Cerebellar nuclear complex (tissue), 1 donor: ENCODE results near the gene ST6GAL1.

ENCODE experiments used
- DNase-seq, 2 experiments: peaks; one replicate each; lab custom pipeline; 2025; lab: John Stamatoyannopoulos, UW

ST6GAL1 gene

DNA sequence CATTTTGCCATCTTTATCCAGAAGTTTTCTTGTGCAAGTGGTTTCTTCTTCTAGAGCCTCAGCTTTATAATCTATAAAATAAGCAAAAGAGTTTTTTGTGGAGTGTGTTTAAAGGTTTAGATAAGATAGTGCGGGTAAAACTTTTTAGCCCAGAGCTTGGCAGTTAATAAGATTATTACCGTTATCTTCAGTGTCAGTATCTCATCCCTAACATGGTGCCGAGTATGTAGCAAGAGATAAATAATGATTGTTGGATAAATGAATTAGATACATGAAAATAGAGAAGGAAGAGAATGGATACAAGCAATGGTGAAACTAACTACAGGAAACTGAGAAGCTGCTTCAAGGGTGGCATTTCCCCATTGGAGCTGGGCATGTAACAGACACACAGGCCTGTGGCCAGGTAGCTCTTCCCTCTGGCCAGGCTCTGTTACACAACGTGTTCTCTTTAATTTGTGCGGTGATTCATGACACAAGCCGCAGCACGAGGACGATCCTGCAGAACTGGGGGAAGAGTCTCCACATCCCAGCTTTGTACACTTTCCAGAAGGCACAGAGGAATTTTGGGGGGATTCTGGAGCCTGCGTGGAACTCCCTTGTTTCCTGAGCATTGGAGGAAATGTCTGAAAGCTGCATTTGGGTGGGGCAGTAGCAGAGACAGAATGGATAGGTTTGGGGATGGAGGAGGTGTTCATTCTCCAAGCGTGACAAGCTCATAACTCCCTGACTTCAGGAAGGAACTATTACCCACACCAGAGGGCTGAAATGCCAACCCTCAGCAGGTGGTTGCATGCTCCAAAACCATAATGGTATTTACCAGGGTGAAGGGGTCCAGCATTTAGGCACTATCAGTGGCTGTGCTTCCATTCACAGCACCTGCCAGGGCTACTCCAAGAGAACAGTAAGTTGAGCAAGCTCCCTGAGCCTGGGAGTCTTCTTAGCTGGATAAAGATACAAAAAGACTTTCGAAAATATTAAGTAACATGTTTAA is 14.2 kb upstream of the ST6GAL1 start:
- no peak for DNase-seq

DNA sequence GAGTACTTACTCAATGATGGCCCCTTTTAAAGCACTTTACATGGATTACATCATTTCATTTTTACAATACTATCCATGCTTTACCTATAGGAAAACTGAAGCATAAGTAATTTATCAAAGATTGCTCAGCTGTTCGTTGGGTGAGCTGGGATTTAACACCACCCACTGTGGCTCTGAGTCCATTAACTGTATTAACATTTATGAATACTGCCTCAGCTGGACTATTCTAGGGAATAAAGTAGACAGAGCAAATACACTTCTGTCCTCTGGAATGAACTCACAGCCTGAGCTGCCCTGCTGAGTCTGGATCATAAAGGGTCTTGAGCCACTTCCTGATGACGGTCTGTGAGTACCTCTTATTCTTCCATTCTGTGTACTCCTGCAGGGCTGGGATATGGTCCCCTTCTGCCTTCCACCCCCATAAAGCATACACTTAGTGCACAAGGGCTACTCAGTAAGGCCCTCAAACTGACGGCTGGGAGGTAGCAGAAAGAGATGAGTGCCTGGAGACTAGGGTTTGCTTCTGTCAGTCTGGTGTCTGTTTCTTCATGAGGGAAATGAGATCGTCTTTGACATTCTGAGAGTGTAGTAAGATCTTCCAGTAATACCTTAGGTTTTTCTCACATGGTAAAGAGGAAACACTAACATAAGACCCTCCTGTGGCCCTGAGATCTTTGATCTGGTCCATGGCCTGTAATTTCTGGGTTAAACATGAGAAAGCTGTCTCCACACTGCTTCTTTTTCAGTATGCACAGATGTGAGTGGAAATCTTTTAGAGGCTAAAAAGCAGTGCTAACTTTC is 12.6 kb upstream of the ST6GAL1 start:
- no peak for DNase-seq

DNA sequence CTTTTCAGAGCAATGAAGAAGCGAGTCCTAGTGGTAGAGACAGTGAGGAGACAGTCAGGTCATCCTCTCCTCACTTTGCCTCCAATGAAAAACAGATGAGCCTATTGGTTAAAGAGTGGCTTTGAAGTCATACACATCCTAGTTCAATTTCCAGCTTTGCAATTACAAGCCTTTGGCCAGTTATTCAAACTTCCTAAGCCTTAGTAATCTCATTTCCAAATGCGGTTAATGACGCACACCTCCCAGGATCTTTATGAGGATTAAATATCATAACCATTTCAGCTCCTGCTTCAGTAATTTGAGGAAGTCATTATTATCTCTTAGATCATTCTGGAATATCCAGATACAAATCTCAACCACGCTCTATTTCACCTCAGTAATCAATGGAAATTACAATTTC is 10.0 kb upstream of the ST6GAL1 start:
- DNase-seq = no peak

DNA sequence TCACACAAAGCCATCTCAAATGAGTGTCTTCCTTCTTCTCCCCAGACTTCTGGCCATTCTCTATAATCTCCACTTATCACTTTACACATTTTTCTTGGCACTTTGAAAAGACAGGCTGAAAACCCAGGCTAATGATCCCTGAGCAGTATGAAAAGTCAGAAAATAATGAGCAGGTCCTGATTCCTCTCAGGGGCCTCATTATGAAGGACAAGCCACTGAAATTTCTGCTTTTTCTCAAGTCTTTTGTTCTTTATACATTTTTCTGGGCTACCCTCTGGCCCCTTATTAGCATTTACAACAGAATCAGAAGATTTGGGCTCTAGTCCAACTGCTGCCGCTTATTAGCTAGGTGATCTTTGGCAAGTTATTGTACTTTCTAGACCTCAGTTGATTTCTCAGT is 9.5 kb upstream of the ST6GAL1 start:
- DNase-seq = no peak

DNA sequence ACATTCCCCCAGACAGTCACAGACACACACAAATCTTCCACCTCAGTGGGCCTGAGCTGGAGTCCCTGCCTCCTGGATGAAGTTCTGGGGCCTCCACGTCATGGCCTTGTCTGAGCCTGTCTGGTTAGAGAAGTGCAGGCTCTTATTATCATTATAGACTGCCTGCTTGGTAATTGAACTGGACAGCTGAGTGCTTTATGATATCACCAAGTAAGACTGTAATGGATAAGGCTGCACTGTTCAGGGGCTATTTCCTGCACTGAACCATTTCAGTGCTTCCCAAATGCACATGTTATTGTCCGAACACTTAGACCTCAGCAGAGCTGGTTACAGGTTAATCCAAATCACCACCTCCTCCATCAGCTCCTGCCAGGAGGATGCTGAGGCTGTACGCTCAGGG is 8.7 kb upstream of the ST6GAL1 start:
- DNase-seq = no peak

DNA sequence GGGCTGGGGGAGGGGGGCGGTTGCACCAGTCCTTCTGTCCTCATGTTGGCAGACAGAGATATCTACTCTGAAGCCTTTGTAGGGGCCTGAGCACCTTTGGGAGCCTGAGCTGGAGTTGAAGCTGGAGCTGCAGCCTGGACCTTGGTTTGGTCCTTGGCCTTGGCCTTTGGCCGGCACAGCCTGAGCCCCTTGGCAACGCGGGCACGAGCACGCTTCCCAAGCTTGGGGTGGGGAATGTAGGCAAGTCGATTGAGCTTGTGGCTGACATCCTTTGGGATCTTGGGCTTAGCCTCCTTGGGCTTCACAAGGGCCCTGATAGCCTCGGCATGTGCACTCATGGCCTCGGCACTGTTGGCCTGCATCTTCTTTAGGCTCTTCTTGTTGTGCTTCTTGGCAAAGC is 8.1 kb upstream of the ST6GAL1 start:
- no peak for DNase-seq

DNA sequence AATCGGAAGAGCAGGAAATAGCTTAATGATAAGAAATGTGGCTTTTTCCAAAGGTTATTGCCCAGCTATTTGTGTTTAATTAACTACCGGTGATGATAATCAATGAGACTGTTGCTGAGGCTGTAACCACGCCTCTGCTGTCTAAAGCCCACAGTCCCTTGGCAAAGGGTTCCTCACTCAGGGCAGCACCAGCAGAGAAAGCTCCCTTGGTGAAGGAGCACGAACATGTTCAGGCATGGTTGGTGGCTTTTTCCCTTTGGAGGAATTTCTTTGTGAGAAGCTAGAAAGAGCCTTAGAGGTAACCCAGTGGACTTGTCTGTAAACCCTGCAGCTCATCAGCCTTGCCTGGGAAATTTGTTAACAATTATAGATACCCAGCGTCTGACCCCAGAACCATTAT is 7.5 kb upstream of the ST6GAL1 start:
- DNase-seq = no peak

DNA sequence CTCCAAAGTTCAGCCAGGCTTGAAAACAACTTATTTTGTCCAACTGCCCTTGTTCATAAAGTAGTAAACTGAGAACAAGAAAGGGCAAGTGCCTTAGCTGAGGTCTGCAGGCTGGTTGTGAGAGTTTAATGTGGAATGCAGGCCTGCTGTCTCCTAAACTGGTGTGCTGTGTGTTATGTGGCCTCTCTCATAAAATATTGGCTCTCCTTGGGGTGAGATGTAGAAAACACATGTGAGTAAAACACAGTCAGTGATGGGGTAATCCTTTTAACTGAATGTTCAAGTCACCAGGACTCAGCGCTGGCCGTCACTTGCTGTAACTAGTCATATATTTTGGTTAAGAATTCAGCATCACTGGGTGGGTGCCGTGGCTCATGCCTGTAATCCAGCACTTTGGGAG is 7.1 kb upstream of the ST6GAL1 start:
- no peak for DNase-seq

DNA sequence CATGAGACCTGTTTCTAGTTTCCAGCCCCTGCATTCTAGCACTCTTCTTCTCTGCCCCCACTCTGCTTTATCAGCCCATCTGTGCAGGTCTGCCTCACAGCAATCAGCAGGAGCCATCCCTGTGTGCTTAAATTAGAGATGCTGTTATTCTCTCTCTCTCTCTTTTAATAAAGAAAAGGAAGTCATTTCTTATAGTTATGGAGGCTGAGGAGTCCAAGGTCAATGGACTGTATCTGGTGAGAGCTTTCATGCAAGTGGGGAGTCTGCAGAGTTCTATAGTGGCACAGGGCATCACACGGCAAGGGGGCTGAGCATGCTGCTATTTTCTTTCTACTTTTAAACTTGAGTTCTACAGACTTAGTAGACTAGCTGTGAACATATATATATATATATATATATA is 4.5 kb upstream of the ST6GAL1 start:
- DNase-seq = no peak

DNA sequence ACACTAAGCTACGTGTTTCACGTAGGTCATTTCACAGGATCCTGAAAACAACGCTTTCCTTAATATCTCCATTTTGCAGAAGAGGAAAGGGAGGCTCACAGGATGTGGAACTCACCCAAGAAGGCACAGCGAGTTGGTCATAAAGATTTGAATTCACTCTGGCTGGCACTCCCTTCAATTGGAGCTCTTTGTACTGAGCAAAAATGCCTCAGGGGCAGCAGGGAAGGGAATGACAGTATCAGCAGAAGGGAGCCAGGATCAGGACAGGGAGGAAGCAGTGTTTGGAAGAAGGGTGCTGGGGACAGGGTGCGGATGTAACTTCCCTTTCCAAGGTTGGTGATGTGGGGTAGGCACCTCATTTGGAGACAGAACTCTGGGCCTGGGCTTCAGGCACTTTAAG is 1.1 kb upstream of the ST6GAL1 start:
- no peak for DNase-seq

DNA sequence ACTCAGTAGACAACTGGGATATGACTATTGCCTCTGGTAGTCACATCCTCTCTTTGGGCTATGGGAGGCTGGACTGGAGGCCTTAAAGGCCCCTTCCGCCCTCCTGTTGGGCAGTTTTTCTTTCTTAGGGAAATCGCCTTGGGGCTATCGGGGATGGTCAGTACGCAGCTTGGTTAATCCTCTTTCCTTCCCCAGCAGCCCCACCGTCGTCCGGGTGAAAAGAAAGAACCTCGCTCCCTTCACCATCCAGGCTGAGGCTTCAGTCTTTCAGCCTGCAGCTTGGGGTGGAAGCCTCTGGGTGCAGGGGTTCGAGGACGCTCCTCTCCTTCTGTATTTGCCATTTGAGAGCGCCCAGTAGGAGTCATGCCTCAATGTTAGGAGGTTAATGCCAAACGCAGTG is 641 bp upstream of the ST6GAL1 start:
- DNase-seq = no peak

DNA sequence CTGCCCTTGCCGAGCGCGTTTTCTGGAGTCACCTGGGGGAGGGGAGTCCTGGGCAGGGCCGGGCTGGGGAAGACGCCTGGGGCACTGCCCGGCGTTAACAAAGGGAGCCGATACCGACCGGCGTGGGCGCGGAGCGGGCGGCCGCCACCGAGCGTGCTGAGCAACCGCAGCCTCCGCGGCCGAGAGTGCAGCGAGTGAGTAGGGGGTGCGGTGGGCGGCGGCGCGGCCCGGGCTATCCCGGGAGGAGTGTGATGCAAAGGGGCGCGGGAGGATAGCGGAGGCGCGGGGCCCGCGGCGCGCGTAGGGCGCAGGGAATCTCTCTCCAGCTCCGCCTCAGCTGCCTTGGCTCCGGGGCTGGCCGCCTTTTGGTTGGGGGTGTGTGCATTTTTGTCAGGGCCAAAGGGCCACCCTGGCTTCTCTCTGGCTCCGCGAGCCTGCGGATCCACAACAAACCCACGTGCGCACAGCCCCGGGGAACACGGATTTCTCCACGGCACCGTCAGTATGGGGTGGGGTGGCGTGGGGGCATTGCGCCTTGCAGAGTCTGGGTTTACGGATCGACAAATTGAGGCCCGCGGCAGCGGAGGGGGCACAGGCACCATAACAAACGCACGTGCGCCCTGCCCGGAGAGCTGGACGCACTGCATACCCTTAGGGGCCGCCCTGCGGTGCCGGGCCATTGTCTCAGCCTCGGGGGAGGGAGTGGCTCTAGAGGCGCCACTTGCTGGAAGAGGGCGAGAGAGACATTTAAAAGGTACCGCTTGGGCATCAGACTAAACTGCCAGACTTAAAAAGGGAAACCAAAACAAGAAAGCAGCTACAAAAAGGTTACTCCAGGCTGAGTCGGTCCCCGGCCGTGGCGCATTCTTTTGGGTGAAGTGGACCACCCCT is 560 bp downstream of the ST6GAL1 start:
- no peak for DNase-seq

DNA sequence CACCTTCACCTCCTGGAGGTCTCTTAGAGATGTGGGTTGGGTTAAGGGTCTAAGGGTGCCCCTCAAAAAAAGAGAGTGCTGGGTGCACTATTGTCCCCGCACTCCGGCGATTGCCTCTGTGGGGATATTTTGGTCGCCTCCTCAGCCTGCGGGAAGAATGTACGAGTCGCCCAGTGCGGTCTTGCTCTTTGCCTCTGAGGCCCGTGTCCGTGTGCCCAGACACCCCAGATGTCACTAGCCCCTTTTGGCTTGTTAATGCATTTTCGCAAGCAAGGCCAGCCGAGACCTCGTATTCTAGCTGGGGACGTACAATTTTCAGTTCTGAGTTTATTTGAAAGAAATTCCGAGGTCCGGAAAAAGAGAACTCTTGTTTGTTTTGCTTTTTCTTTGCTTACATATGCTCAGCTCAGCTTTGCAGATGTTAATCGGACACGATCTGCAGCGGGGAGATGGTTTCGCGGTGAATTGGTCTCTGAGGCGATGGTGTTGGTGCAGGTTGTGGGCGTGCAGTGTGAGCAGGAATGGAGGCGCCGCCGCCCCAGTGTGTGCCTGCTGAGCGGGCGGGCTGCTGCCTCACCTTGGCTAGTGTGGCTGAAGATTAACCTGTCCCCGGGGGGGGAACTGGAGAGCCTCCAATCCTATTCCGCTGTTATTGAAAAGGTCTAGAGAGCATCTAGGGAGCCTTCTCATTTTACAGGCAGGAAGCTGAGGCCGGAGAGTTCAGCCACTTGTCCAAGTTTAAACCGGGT is 1.4 kb downstream of the ST6GAL1 start:
- no peak for DNase-seq

DNA sequence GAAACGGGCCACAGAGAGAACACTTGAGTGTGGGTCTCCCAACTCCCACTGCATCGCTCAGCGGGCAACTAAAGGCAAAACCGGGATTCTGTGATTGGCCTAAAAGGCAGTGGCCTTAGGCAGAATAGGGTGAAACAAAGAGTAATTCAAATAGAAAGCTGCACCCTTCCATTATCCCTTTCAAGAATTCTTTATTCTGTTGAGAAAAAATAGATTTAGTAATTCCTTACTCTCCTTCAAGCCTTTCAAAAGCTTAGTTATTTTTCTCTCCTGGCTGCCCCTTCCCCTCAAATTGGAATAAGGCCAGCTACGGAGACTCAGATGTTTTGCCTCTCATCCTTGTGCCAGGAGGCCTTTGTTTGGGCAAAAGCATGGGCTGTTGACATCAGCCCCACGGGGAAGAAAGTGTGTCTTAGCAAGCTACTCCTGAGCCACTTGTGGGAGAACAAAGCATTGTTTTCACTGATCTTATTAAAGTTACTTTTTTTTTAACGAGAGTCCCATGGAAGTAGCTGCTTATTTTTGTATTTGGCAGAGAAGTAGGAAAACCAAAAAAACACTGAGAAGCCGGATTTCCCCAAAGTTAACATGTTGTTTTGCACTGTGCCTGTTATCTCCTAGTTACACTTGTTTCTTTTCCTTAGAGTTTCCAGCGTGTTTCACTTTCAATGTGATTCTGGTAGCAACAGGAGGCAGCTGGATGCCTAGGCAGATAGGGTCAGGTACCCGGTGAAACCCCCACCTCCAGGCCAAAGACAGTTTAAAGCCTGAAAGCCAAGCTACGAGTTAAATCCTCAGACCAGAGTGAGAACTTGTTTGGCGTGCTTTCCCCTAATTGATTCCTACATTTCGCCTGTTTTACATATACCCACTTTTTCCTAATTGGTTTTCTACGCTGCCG is 2.2 kb downstream of the ST6GAL1 start:
- DNase-seq = no peak

DNA sequence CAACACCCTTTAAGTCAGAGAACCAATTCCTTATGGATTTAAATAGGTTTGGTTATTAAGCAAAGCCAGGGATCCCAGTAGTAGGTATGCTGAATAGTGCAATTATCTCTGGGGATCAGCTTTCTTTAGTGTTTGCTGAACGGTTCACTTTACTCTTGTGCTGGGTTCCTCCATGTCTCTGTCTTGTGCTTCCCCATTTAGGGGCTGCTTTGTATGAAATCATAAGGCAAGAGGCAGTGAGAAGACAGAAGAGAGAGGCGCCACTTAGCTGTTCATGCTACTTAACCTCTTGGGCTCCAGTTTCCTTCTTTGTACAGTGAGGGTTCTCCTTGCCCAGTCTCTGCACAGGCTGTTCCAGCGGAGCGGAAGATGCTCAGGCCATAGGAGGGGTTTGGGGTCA is 3.5 kb downstream of the ST6GAL1 start:
- DNase-seq = no peak

DNA sequence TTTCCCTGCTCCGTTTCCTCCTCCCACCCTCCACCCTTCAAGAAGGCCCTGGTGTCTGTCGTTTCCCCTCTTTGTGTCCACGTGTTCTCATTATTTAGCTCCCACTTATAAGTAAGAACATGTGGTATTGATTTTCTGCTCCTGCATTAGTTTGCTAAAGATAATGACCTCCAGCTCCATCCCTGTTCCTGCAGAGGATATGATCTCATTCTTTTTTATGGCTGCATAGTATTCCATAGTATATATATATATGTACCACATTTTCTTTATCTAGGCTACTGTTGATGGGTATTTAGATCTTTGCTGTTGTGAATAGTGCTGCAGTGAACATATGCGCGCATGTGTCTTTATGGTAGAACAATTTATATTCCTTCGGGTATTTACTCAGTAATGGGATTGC is 4.8 kb downstream of the ST6GAL1 start:
- no peak for DNase-seq

DNA sequence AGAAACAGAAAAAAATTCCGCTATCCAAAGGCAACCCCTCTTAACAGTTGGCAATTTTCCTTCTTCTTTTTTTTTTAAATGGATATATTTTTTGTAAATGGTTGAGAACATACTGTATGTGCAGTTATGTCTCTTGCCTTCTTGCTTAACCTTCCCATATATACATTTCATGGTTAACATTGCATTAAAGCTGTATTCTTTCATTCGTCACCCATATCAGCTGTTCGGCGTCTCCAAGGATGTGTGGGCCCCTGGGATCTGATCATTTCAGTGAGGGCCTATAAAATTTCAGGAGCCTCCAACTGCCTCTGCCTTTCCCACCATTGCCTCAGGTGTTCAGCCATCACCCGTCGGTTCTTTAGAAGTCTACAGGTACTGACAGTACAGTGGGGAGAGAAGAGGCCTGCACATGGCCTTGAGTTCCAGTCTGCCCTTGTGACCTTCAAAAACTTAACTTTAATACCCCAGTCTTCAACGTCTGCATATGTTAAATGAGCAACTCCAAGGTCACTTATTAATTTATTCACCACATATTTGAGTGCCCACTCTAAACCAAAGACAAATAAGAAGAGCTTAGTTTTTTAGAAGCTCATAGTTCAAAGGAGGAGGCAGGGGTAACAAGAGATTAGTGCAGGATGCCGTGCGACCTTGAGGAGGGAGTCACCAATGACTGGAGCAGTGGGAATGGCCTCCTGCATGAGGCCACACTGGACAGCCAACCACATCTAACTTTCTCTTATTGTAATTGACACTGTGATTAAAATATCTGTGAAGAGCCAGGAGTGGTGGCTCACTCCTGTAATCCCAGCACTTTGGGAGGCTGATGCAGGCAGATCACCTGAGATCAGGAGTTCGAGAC is 6.9 kb downstream of the ST6GAL1 start:
- DNase-seq = no peak

DNA sequence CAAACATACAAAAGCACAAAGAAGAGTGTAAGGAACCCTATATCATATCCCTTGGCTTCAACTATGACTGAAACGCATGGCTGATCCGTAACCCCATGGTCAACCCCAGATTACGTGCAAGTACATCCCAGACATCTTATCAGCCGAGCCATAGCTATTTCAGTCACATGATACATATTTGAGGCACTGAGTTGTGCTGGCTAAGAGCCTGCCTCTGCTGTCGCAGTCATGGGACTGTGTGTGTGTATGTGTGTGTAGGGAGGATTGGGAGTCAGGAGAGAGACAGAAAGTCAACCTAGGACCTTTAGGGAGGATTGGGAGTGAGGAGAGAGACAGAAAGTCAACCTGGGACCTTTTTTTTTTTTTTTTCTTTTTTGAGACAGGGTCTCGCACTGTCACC is 8.4 kb downstream of the ST6GAL1 start:
- DNase-seq = no peak

DNA sequence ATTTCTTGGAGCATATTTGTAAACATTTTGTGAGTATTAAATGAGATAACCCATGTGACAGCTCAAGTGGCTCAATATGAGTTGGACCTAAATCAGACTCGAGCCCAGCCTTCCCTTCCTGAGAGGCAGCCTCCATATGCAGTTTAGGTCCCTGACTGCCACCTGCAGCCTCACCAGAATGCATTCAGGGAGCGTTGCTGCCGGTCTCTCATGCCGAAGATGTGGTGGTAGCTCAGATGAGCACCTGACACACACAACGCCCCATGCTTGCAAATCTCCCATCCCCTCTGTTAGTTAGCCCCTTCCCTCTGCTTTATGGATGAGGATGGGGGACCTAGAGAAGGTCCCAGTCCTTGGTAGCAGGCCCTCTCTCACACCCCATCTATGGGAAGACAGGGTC is 9.2 kb downstream of the ST6GAL1 start:
- no peak for DNase-seq
